ENCODE measurements around the gene BTBD10. TPM values are rescaled to one million over a fixed set of nuclear protein-coding genes. Genes with fewer than 3 reads are reported as not detected.

BTBD10 gene
- total RNA-seq, 2 experiments from 2014 or later = 13.3 to 14.8 TPM

DNA sequence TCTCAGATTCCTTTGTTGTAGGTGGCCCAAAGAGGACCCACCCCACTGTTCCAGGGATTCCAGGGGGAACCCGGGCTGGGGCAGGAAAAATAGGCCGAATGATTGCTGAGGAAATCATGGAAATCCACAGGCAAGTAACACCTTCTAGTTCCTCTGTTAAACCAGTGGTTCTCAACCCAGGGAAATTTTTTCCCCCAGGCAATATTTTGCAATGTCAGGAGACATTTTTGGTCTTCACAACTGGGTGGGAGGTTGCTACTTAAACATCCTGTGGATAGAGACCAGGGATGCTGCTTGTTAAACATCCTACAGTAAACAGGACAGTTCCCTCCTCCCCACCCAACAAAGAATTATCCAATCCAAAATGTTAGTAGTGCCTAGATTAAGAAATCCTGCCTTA, 84.7 kb downstream of the BTBD10 start:
- DNase-seq = no peak
- peaks cover 73% of the 10 kb centered on the region for H3K36me3 Mint-ChIP-seq (ENCODE audit: low read depth)
- intact Hi-C loops (cut with DNase I, micrococcal nuclease) = no loop called here

DNA sequence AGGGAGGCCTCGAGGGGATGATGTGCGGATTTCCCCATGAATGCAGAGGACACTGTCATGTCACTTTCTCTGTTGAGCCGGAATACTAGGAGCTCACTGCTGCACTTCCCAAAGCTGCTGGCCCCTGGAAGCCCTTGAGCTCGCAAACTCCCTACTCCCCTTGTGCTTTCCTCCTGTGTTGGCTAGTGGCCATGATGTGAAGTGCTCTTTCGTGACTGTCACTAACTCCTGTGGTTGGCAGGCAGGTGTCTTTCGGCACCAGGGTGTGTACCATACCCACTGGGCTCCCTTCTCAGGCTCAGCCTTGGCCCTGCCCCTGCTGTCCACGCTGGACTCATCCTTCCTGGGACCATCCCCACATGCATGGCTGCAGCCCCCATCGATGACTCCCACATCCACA, 86.2 kb downstream of the BTBD10 start:
- Histone ChIP-seq H3K4me1 (ENCODE audit: insufficient read depth, low read length) (no peaks in the 10 kb centered on the region), H3K9me3 (ENCODE audit: control insufficient read depth in 1 of 2, insufficient read depth in 1 of 2, low read length in 2 of 2) (no peaks in the 10 kb centered on the region), H3K4me3 (ENCODE audit: low read length) (no peak overlapping the region), H3K27ac (ENCODE audit: low read depth in 1 of 2, low read length in 2 of 2) (no peak overlapping the region), H3K27me3 (ENCODE audit: control insufficient read depth in 1 of 2, insufficient read depth in 2 of 2, low read length in 2 of 2) (no peaks in the 10 kb centered on the region), H3K36me3 (ENCODE audit: insufficient read depth, low read length) (peaks cover 100% of the 10 kb centered on the region)
- H3K27me3 Mint-ChIP-seq = no peaks in the 10 kb centered on the region
- H3K4me3 Mint-ChIP-seq = no peak overlapping the region
- intact Hi-C loops (cut with DNase I, micrococcal nuclease) = no loop called here
- ATAC-seq (ENCODE audit: poor library complexity) (no peak), DNase-seq (no peak)
- TF ChIP-seq, protein P1, sequence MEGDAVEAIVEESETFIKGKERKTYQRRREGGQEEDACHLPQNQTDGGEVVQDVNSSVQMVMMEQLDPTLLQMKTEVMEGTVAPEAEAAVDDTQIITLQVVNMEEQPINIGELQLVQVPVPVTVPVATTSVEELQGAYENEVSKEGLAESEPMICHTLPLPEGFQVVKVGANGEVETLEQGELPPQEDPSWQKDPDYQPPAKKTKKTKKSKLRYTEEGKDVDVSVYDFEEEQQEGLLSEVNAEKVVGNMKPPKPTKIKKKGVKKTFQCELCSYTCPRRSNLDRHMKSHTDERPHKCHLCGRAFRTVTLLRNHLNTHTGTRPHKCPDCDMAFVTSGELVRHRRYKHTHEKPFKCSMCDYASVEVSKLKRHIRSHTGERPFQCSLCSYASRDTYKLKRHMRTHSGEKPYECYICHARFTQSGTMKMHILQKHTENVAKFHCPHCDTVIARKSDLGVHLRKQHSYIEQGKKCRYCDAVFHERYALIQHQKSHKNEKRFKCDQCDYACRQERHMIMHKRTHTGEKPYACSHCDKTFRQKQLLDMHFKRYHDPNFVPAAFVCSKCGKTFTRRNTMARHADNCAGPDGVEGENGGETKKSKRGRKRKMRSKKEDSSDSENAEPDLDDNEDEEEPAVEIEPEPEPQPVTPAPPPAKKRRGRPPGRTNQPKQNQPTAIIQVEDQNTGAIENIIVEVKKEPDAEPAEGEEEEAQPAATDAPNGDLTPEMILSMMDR (IDR thresholded peaks at IDR 0.05) = no peak
- no peaks in the 10 kb centered on the region for H3K4me1 Mint-ChIP-seq (ENCODE audit: low read depth)
- ChIA-PET CTCF (no interaction called here), POLR2A (no interaction called here)
- H3K9me3 Mint-ChIP-seq = no peaks in the 10 kb centered on the region
- peak overlapping the region; percentile 9 for H3K27ac Mint-ChIP-seq
- peaks cover 59% of the 10 kb centered on the region for H3K36me3 Mint-ChIP-seq (ENCODE audit: low read depth)

More for the DNA sequence above, 84.7 kb downstream of the BTBD10 start:
- ChIA-PET CTCF (no interaction called here), POLR2A (no interaction called here)
- H3K4me3 ChIP-seq (ENCODE audit: low read length) = no peak overlapping the region
- no peaks in the 10 kb centered on the region for H3K9me3 ChIP-seq (ENCODE audit: control insufficient read depth in 1 of 2, insufficient read depth in 1 of 2, low read length in 2 of 2)
- H3K9me3 Mint-ChIP-seq = no peaks in the 10 kb centered on the region
- H3K27me3 ChIP-seq (ENCODE audit: control insufficient read depth in 1 of 2, insufficient read depth in 2 of 2, low read length in 2 of 2) = no peaks in the 10 kb centered on the region
- H3K4me1 ChIP-seq (ENCODE audit: insufficient read depth, low read length) = no peaks in the 10 kb centered on the region
- H3K36me3 ChIP-seq (ENCODE audit: insufficient read depth, low read length) = peaks cover 100% of the 10 kb centered on the region
- TF ChIP-seq, protein P1 (IDR thresholded peaks at IDR 0.05) = no peak
- no peak overlapping the region for H3K27ac Mint-ChIP-seq
- H3K4me1 Mint-ChIP-seq (ENCODE audit: low read depth) = no peaks in the 10 kb centered on the region
- H3K27ac ChIP-seq (ENCODE audit: low read depth in 1 of 2, low read length in 2 of 2) = no peak overlapping the region
- no peak for ATAC-seq (ENCODE audit: poor library complexity)
- no peaks in the 10 kb centered on the region for H3K27me3 Mint-ChIP-seq
- no peak overlapping the region for H3K4me3 Mint-ChIP-seq

DNA sequence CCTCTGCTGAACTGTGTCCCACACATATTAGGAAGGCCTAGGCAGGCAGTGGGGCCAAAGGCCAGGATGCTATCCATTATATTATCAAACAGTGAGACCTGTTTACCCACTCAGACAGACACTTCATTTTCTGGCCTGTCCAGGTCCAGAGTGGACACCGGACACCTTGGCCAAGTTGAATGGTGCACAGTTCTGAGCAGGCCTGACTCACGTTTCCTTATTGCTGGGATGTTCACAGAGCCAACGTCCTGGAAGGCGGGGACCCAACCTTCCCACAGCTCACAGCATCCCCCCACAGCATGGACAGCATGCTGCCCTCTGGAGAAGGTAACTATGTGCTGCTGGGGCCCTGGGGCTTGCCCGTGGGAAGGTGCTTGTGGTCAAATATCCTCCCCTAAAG, 86.6 kb downstream of the BTBD10 start:
- no peaks in the 10 kb centered on the region for H3K27me3 Mint-ChIP-seq
- H3K4me3 Mint-ChIP-seq = no peak overlapping the region
- ChIA-PET CTCF (no interaction called here), POLR2A (interaction anchor here (1.6 kb wide), 1 partner anchor 13 kb away, joined by 3 read pairs; no protein-coding TSS in a partner anchor)
- intact Hi-C loops (cut with DNase I, micrococcal nuclease) = no loop called here
- no peaks in the 10 kb centered on the region for H3K9me3 ChIP-seq (ENCODE audit: control insufficient read depth in 1 of 2, insufficient read depth in 1 of 2, low read length in 2 of 2)
- TF ChIP-seq, protein P1 (IDR thresholded peaks at IDR 0.05) = no peak
- H3K9me3 Mint-ChIP-seq = no peaks in the 10 kb centered on the region
- H3K4me1 Mint-ChIP-seq (ENCODE audit: low read depth) = no peaks in the 10 kb centered on the region
- no peaks in the 10 kb centered on the region for H3K27me3 ChIP-seq (ENCODE audit: control insufficient read depth in 1 of 2, insufficient read depth in 2 of 2, low read length in 2 of 2)
- H3K27ac ChIP-seq (ENCODE audit: low read depth in 1 of 2, low read length in 2 of 2) = no peak overlapping the region
- H3K27ac Mint-ChIP-seq = peak overlapping the region; percentile 9
- ATAC-seq (ENCODE audit: poor library complexity) = no peak
- H3K36me3 Mint-ChIP-seq (ENCODE audit: low read depth) = peaks cover 54% of the 10 kb centered on the region
- H3K4me1 ChIP-seq (ENCODE audit: insufficient read depth, low read length) = no peaks in the 10 kb centered on the region
- no peak overlapping the region for H3K4me3 ChIP-seq (ENCODE audit: low read length)
- H3K36me3 ChIP-seq (ENCODE audit: insufficient read depth, low read length) = peaks cover 100% of the 10 kb centered on the region
- DNase-seq = no peak

Measured in CD4-positive, alpha-beta T cell (primary cell).